Measurements from ENCODE around the gene CLOCK.

- TF ChIP-seq CTCF (conservative IDR thresholded peaks at IDR 0.05; ENCODE audit: low read depth, low read length), result no peak
- no peak for TF ChIP-seq EZH2 (IDR thresholded peaks at IDR 0.05; ENCODE audit: borderline replicate concordance, low read depth, low read length, poor library complexity, severe bottlenecking)
These were observed 33.7 kb downstream of the CLOCK start for GRCh38 chr4:55512922-55513571.

Data from A673 (cell line).